DND-41 (cell line): Measurements from ENCODE around the gene RPL29.

Experiments used
- ATAC-seq: fragments of 200-7000 bp; cut with Tn5 transposase; 3 replicates; pipeline ENCODE4 v1.9.1; 2021; ENCODE audit warnings: low read depth; ENCODE audit not compliant: insufficient read depth
- DNase-seq: peaks from one replicate; pipeline ENCODE4 v3.0.0-alpha.2; 2020
- H2AFZ ChIP-seq: 2 replicates; pipeline ENCODE4 v1.6.0; 2012; ENCODE audit warnings: low read depth, low read length
- H3K27ac ChIP-seq: 2 replicates; pipeline ENCODE4 v1.5.1; 2012; ENCODE audit warnings: low read length, inconsistent platforms
- H3K27me3 ChIP-seq: fragments of 200-600 bp; sonication (generic); 2 replicates; pipeline ENCODE4 v1.6.0; 2012; ENCODE audit warnings: low read length, mild to moderate bottlenecking, inconsistent platforms; ENCODE audit not compliant: insufficient read depth, poor library complexity
- H3K36me3 ChIP-seq: 2 replicates; pipeline ENCODE4 v1.5.1; 2012; ENCODE audit warnings: low read length, inconsistent platforms; ENCODE audit not compliant: insufficient read depth
- H3K4me1 ChIP-seq: 2 replicates; pipeline ENCODE4 v1.5.1; 2012; ENCODE audit warnings: mild to moderate bottlenecking, low read length; ENCODE audit not compliant: insufficient read depth
- H3K4me2 ChIP-seq: 2 replicates; pipeline ENCODE4 v1.6.0; 2012; ENCODE audit warnings: mild to moderate bottlenecking, moderate library complexity, low read length, inconsistent platforms; ENCODE audit not compliant: insufficient read depth
- H3K4me3 ChIP-seq, 2 experiments: fragments of 200-600 bp in 1 of 2; shearing (Covaris generic) in 1 of 2; 2 replicates each; pipeline ENCODE4 v1.5.1; 2012 to 2016; ENCODE audit warnings: inconsistent platforms in 2 of 2, low read length in 2 of 2, mild to moderate bottlenecking in 2 of 2, low read depth in 1 of 2, moderate library complexity in 1 of 2
- H3K79me2 ChIP-seq: 2 replicates; pipeline ENCODE4 v1.6.0; 2012; ENCODE audit warnings: low read length, inconsistent platforms; ENCODE audit not compliant: insufficient read depth
- H3K9ac ChIP-seq: 2 replicates; pipeline ENCODE4 v1.6.0; 2012; ENCODE audit warnings: low read depth, mild to moderate bottlenecking, inconsistent platforms, low read length, moderate library complexity
- H3K9me3 ChIP-seq: 2 replicates; pipeline ENCODE4 v1.5.1; 2012; ENCODE audit warnings: low read length, moderate library complexity, mild to moderate bottlenecking, inconsistent platforms; ENCODE audit not compliant: insufficient read depth, severe bottlenecking
- H4K20me1 ChIP-seq: 2 replicates; pipeline ENCODE4 v1.6.0; 2012; ENCODE audit warnings: low read length; ENCODE audit not compliant: insufficient read depth
- CTCF ChIP-seq: IDR thresholded peaks from 2 replicates; pipeline ENCODE4 v1.5.1; 2012; ENCODE audit warnings: borderline replicate concordance, low read length, moderate library complexity, mild to moderate bottlenecking; ENCODE audit not compliant: poor library complexity, severe bottlenecking; ENCODE audit errors: extremely low read depth
- EZH2 ChIP-seq: IDR thresholded peaks from 3 replicates; pipeline ENCODE4 v1.6.1; 2012; ENCODE audit warnings: borderline replicate concordance, low read depth, mild to moderate bottlenecking, moderate library complexity, low read length, inconsistent platforms; ENCODE audit not compliant: severe bottlenecking

RPL29 gene

GRCh38 chr3:52041118-52041731 lies 45.5 kb upstream of the RPL29 start:
- Histone ChIP-seq H3K9me3 (no peaks in the 10 kb centered on the region), H3K27ac (no peak overlapping the region), H4K20me1 (0 out of 2 replicates have a peak, but pooled peaks cover 4% of the 10 kb centered on the region), H3K4me1 (no peaks in the 10 kb centered on the region), H3K36me3 (no peaks in the 10 kb centered on the region), H3K27me3 (no peaks in the 10 kb centered on the region), H3K9ac (no peak overlapping the region), H2AFZ (no peak overlapping the region), H3K4me2 (no peak overlapping the region), H3K4me3 (no peak overlapping the region), H3K79me2 (no peaks in the 10 kb centered on the region)
- TF ChIP-seq EZH2 (no peak), CTCF (no peak)
- DNase-seq (no peak), ATAC-seq (no peak)

GRCh38 chr3:52040600-52040999 lies 44.9 kb upstream of the RPL29 start:
- no peaks in the 10 kb centered on the region for H3K79me2 ChIP-seq
- ATAC-seq, result no peak
- H3K27me3 ChIP-seq, result no peaks in the 10 kb centered on the region
- no peak overlapping the region for H2AFZ ChIP-seq
- no peak for DNase-seq
- H3K4me1 ChIP-seq, result no peaks in the 10 kb centered on the region
- H3K9me3 ChIP-seq, result no peaks in the 10 kb centered on the region
- 0 out of 2 replicates have a peak, but pooled peaks cover 4% of the 10 kb centered on the region for H4K20me1 ChIP-seq
- no peak for TF ChIP-seq EZH2
- no peak for TF ChIP-seq CTCF
- no peak overlapping the region for H3K4me3 ChIP-seq
- H3K27ac ChIP-seq, result no peak overlapping the region
- no peaks in the 10 kb centered on the region for H3K36me3 ChIP-seq
- H3K9ac ChIP-seq, result no peak overlapping the region
- no peak overlapping the region for H3K4me2 ChIP-seq

GRCh38 chr3:52039846-52040245 lies 44.2 kb upstream of the RPL29 start:
- H3K9ac ChIP-seq, result no peak overlapping the region
- no peak for TF ChIP-seq EZH2
- TF ChIP-seq CTCF, result no peak
- H3K27me3 ChIP-seq, result no peaks in the 10 kb centered on the region
- H4K20me1 ChIP-seq, result 0 out of 2 replicates have a peak, but pooled peaks cover 4% of the 10 kb centered on the region
- no peaks in the 10 kb centered on the region for H3K36me3 ChIP-seq
- H3K4me3 ChIP-seq, result no peak overlapping the region
- ATAC-seq (no peak), DNase-seq (no peak)
- H3K4me2 ChIP-seq, result no peak overlapping the region
- H3K27ac ChIP-seq, result no peak overlapping the region
- no peaks in the 10 kb centered on the region for H3K9me3 ChIP-seq
- no peaks in the 10 kb centered on the region for H3K79me2 ChIP-seq
- H3K4me1 ChIP-seq, result no peaks in the 10 kb centered on the region
- no peak overlapping the region for H2AFZ ChIP-seq
